IPS-20b (cell line): Measurements from ENCODE around the gene FBXL14.

Source experiments
- H3K27ac ChIP-seq: one replicate; pipeline ENCODE4 v1.5.1; 2013; ENCODE audit warnings: low read length
- H3K27me3 ChIP-seq: 2 replicates; pipeline ENCODE4 v1.6.1; 2013; ENCODE audit warnings: mild to moderate bottlenecking, low read length, inconsistent platforms; ENCODE audit not compliant: insufficient read depth
- H3K36me3 ChIP-seq: 2 replicates; pipeline ENCODE4 v1.6.1; 2013; ENCODE audit warnings: low read depth, mild to moderate bottlenecking, inconsistent platforms, low read length, moderate library complexity; ENCODE audit not compliant: insufficient read depth
- H3K4me1 ChIP-seq: 2 replicates; pipeline ENCODE4 v1.6.1; 2013; ENCODE audit warnings: mild to moderate bottlenecking, control low read depth, inconsistent platforms, low read length, moderate library complexity; ENCODE audit not compliant: insufficient read depth
- H3K4me3 ChIP-seq: 2 replicates; pipeline ENCODE4 v1.5.1; 2013; ENCODE audit warnings: mild to moderate bottlenecking, low read length, inconsistent platforms
- H3K9ac ChIP-seq: 2 replicates; pipeline ENCODE4 v1.6.1; 2013; ENCODE audit warnings: low read depth, mild to moderate bottlenecking, inconsistent platforms, low read length, moderate library complexity
- H3K9me3 ChIP-seq: 2 replicates; pipeline ENCODE4 v1.6.1; 2013; ENCODE audit warnings: mild to moderate bottlenecking, low read depth, low read length, inconsistent platforms; ENCODE audit not compliant: insufficient read depth

FBXL14 gene

GRCh38 chr12:1575408-1576401, 18.7 kb downstream of the FBXL14 start:
- H3K27ac ChIP-seq, result no peak overlapping the region
- no peak overlapping the region for H3K9ac ChIP-seq
- H3K9me3 ChIP-seq, result no peaks in the 10 kb centered on the region
- H3K4me3 ChIP-seq, result no peak overlapping the region
- H3K27me3 ChIP-seq, result peaks cover 14% of the 10 kb centered on the region; the same call in 1 of the 2 replicates
- H3K4me1 ChIP-seq, result no peaks in the 10 kb centered on the region
- H3K36me3 ChIP-seq, result no peaks in the 10 kb centered on the region

GRCh38 chr12:1574865-1575259, 19.5 kb downstream of the FBXL14 start:
- H3K4me1 ChIP-seq, result no peaks in the 10 kb centered on the region
- H3K36me3 ChIP-seq, result no peaks in the 10 kb centered on the region
- H3K27ac ChIP-seq, result no peak overlapping the region
- H3K9ac ChIP-seq, result no peak overlapping the region
- H3K4me3 ChIP-seq, result no peak overlapping the region
- peaks cover 21% of the 10 kb centered on the region; the same call in 1 of the 2 replicates for H3K27me3 ChIP-seq
- no peaks in the 10 kb centered on the region for H3K9me3 ChIP-seq

GRCh38 chr12:1573960-1574864, 20.2 kb downstream of the FBXL14 start:
- Histone ChIP-seq H3K9me3 (no peaks in the 10 kb centered on the region), H3K36me3 (no peaks in the 10 kb centered on the region), H3K9ac (no peak overlapping the region), H3K4me3 (no peak overlapping the region), H3K4me1 (no peaks in the 10 kb centered on the region), H3K27ac (no peak overlapping the region), H3K27me3 (peaks cover 25% of the 10 kb centered on the region; the same call in 1 of the 2 replicates)

GRCh38 chr12:1572731-1573130, 21.6 kb downstream of the FBXL14 start:
- H3K9ac ChIP-seq, result no peak overlapping the region
- H3K4me1 ChIP-seq, result no peaks in the 10 kb centered on the region
- H3K36me3 ChIP-seq, result no peaks in the 10 kb centered on the region
- H3K9me3 ChIP-seq, result no peaks in the 10 kb centered on the region
- peaks cover 22% of the 10 kb centered on the region; the same call in 1 of the 2 replicates for H3K27me3 ChIP-seq
- H3K27ac ChIP-seq, result no peak overlapping the region
- no peak overlapping the region for H3K4me3 ChIP-seq

GRCh38 chr12:1567852-1568251, 26.5 kb downstream of the FBXL14 start:
- Histone ChIP-seq H3K27me3 (peaks cover 11% of the 10 kb centered on the region; the same call in 1 of the 2 replicates), H3K9ac (no peak overlapping the region), H3K9me3 (no peaks in the 10 kb centered on the region), H3K36me3 (no peaks in the 10 kb centered on the region), H3K4me1 (0 out of 2 replicates have a peak, but pooled peaks cover 6% of the 10 kb centered on the region), H3K27ac (no peak overlapping the region), H3K4me3 (no peak overlapping the region)

GRCh38 chr12:1566449-1567135, 27.8 kb downstream of the FBXL14 start:
- H3K27ac ChIP-seq, result no peak overlapping the region
- H3K36me3 ChIP-seq, result no peaks in the 10 kb centered on the region
- H3K9me3 ChIP-seq, result no peaks in the 10 kb centered on the region
- H3K4me3 ChIP-seq, result no peak overlapping the region
- peaks cover 11% of the 10 kb centered on the region; the same call in 1 of the 2 replicates for H3K27me3 ChIP-seq
- H3K4me1 ChIP-seq, result 0 out of 2 replicates have a peak, but pooled peaks cover 6% of the 10 kb centered on the region
- H3K9ac ChIP-seq, result no peak overlapping the region

- no peak overlapping the region for H3K4me3 ChIP-seq
- H3K27me3 ChIP-seq, result peaks cover 7% of the 10 kb centered on the region; the same call in 1 of the 2 replicates
- no peaks in the 10 kb centered on the region for H3K36me3 ChIP-seq
- 0 out of 2 replicates have a peak, but pooled peaks cover 6% of the 10 kb centered on the region for H3K4me1 ChIP-seq
- H3K9ac ChIP-seq, result no peak overlapping the region
- H3K27ac ChIP-seq, result no peak overlapping the region
- no peaks in the 10 kb centered on the region for H3K9me3 ChIP-seq
Measured at GRCh38 chr12:1565172-1565571, 29.2 kb downstream of the FBXL14 start.

GRCh38 chr12:1564067-1564466, 30.3 kb downstream of the FBXL14 start:
- 0 out of 2 replicates have a peak, but pooled peaks cover 6% of the 10 kb centered on the region for H3K4me1 ChIP-seq
- no peak overlapping the region for H3K4me3 ChIP-seq
- no peaks in the 10 kb centered on the region for H3K9me3 ChIP-seq
- no peaks in the 10 kb centered on the region for H3K36me3 ChIP-seq
- H3K9ac ChIP-seq, result no peak overlapping the region
- no peak overlapping the region for H3K27ac ChIP-seq
- no peaks in the 10 kb centered on the region for H3K27me3 ChIP-seq

GRCh38 chr12:1562813-1563407, 31.5 kb downstream of the FBXL14 start:
- Histone ChIP-seq H3K9ac (no peak overlapping the region), H3K4me1 (0 out of 2 replicates have a peak, but pooled peaks cover 6% of the 10 kb centered on the region), H3K4me3 (no peak overlapping the region), H3K36me3 (no peaks in the 10 kb centered on the region), H3K9me3 (no peaks in the 10 kb centered on the region), H3K27ac (no peak overlapping the region), H3K27me3 (no peaks in the 10 kb centered on the region)

GRCh38 chr12:1560704-1561103, 33.7 kb downstream of the FBXL14 start:
- Histone ChIP-seq H3K9me3 (no peaks in the 10 kb centered on the region), H3K4me3 (no peak overlapping the region), H3K27me3 (no peaks in the 10 kb centered on the region), H3K4me1 (0 out of 2 replicates have a peak, but pooled peaks cover 2% of the 10 kb centered on the region), H3K27ac (no peak overlapping the region), H3K36me3 (no peaks in the 10 kb centered on the region), H3K9ac (no peak overlapping the region)
